HEK293T (cell line): Measurements from ENCODE around the gene SLC6A12.
A peak's percentile ranks its signal among the peaks of the same experiment; 100 is the strongest.

Experiments
- CTCF ChIA-PET: fragments of 350-600 bp; formaldehyde crosslinking; extraction: SDS; loops from one replicate; lab custom pipeline; 2021; ENCODE audit warnings: antibody characterized with exemption, inconsistent platforms; lab: Yijun Ruan, JAX
- POLR2A ChIA-PET: fragments of 350-600 bp; formaldehyde crosslinking; extraction: SDS; loops from one replicate; lab custom pipeline; 2020; ENCODE audit warnings: antibody characterized with exemption, inconsistent platforms; lab: Yijun Ruan, JAX
- DNase-seq: peaks from one replicate; pipeline ENCODE4 v3.0.0; 2012; ENCODE audit warnings: mixed read lengths; ENCODE audit errors: extremely low spot score
- ARNT ChIP-seq: fragments of 450-650 bp; IDR thresholded peaks from 2 replicates; pipeline ENCODE4 v1.6.1; 2017; ENCODE audit warnings: mild to moderate bottlenecking
- BHLHE40 ChIP-seq: fragments of 450-650 bp; IDR thresholded peaks from 2 replicates; pipeline ENCODE4 v1.6.1; 2016; ENCODE audit warnings: mild to moderate bottlenecking, moderate library complexity, borderline replicate concordance
- CTBP1 ChIP-seq: fragments of 450-650 bp; IDR thresholded peaks from 2 replicates; pipeline ENCODE4 v1.6.1; 2016; ENCODE audit warnings: borderline replicate concordance
- ELF4 ChIP-seq: fragments of 450-650 bp; IDR thresholded peaks from 2 replicates; pipeline ENCODE4 v1.6.1; 2017; ENCODE audit warnings: antibody characterized with exemption
- FOXA1 ChIP-seq: fragments of 450-650 bp; IDR thresholded peaks from 2 replicates; pipeline ENCODE4 v1.6.1; 2016; ENCODE audit warnings: mild to moderate bottlenecking
- FOXK2 ChIP-seq: fragments of 450-650 bp; IDR thresholded peaks from 2 replicates; pipeline ENCODE4 v1.6.1; 2016; ENCODE audit warnings: mild to moderate bottlenecking
- FOXM1 ChIP-seq: fragments of 450-650 bp; IDR thresholded peaks from 2 replicates; pipeline ENCODE4 v1.6.1; 2017; ENCODE audit warnings: mild to moderate bottlenecking, borderline replicate concordance
- HDGF ChIP-seq: fragments of 450-650 bp; IDR thresholded peaks from 2 replicates; pipeline ENCODE4 v1.6.1; 2017; ENCODE audit warnings: antibody characterized with exemption, borderline replicate concordance
- L3MBTL2 ChIP-seq: fragments of 450-650 bp; conservative IDR thresholded peaks from 2 replicates; pipeline ENCODE4 v1.6.1; 2016; ENCODE audit warnings: mild to moderate bottlenecking
- LEF1 ChIP-seq: fragments of 450-650 bp; IDR thresholded peaks from 2 replicates; pipeline ENCODE4 v1.6.1; 2017; ENCODE audit warnings: mild to moderate bottlenecking, borderline replicate concordance
- NFRKB ChIP-seq: fragments of 450-650 bp; IDR thresholded peaks from 2 replicates; pipeline ENCODE4 v1.6.1; 2016; ENCODE audit warnings: mild to moderate bottlenecking, moderate library complexity
- PKNOX1 ChIP-seq: fragments of 450-650 bp; IDR thresholded peaks from 2 replicates; pipeline ENCODE4 v1.6.1; 2016
- SP1 ChIP-seq: fragments of 450-650 bp; IDR thresholded peaks from 2 replicates; pipeline ENCODE4 v1.6.1; 2017
- SUZ12 ChIP-seq: fragments of 450-650 bp; IDR thresholded peaks from 2 replicates; pipeline ENCODE4 v1.6.1; 2016; ENCODE audit warnings: mild to moderate bottlenecking
- TARDBP ChIP-seq: fragments of 450-650 bp; IDR thresholded peaks from 2 replicates; pipeline ENCODE4 v1.6.1; 2016
- ZNF384 ChIP-seq: fragments of 450-650 bp; IDR thresholded peaks from 2 replicates; pipeline ENCODE4 v1.6.1; 2016

Gene SLC6A12

GRCh38 chr12:156945-157344 lies 57.0 kb downstream of the SLC6A12 start:
- DNase-seq = no peak
- ChIA-PET CTCF (no interaction called here), POLR2A (no interaction called here)
- TF ChIP-seq CTBP1 = no peak

- TF ChIP-seq LEF1 (no peak), SUZ12 (no peak), CTBP1 (no peak), ARNT (no peak)
- CTCF ChIA-PET = no interaction called here
- no peak for DNase-seq
- POLR2A ChIA-PET = no interaction called here
Measured at GRCh38 chr12:155646-156045, 58.3 kb downstream of the SLC6A12 start.

- ChIA-PET POLR2A (no interaction called here), CTCF (no interaction called here)
- DNase-seq = no peak
- no peak for TF ChIP-seq SUZ12
- TF ChIP-seq TARDBP = no peak
- TF ChIP-seq ARNT = no peak
- no peak for TF ChIP-seq ZNF384
- no peak for TF ChIP-seq BHLHE40
- TF ChIP-seq ELF4 = no peak
- no peak for TF ChIP-seq LEF1
- TF ChIP-seq NFRKB = no peak
- no peak for TF ChIP-seq FOXA1
- TF ChIP-seq L3MBTL2 = no peak
- no peak for TF ChIP-seq FOXM1
- TF ChIP-seq SP1 = no peak
- TF ChIP-seq CTBP1 = no peak
- TF ChIP-seq PKNOX1 = no peak
- no peak for TF ChIP-seq HDGF
- no peak for TF ChIP-seq FOXK2
Measured at GRCh38 chr12:155006-155405, 59.0 kb downstream of the SLC6A12 start.

GRCh38 chr12:154058-154457 lies 59.9 kb downstream of the SLC6A12 start:
- TF ChIP-seq ARNT = no peak
- no peak for TF ChIP-seq HDGF
- TF ChIP-seq ZNF384 = no peak
- no peak for TF ChIP-seq BHLHE40
- TF ChIP-seq L3MBTL2 = no peak
- no peak for TF ChIP-seq CTBP1
- no peak for TF ChIP-seq SP1
- TF ChIP-seq LEF1 = no peak
- no peak for TF ChIP-seq FOXM1
- POLR2A ChIA-PET = no interaction called here
- CTCF ChIA-PET = interaction anchor here (0.6 to 1.4 kb wide), 3 partner anchors 15 to 54 kb away, joined by 3 to 4 read pairs (median 4); no protein-coding TSS in a partner anchor
- DNase-seq = no peak

GRCh38 chr12:153080-153746 lies 60.7 kb downstream of the SLC6A12 start:
- DNase-seq = peak; percentile 85
- TF ChIP-seq FOXA1 (no peak), FOXK2 (no peak), ARNT (no peak), LEF1 (no peak), ZNF384 (no peak), NFRKB (no peak), SUZ12 (no peak), HDGF (no peak), BHLHE40 (no peak), PKNOX1 (no peak), SP1 (no peak)
- ChIA-PET POLR2A (no interaction called here), CTCF (interaction anchor here (0.7 to 1.5 kb wide), 6 partner anchors 11 to 54 kb away, joined by 3 to 4 read pairs (median 3); no protein-coding TSS in a partner anchor)

GRCh38 chr12:152440-152839 lies 61.5 kb downstream of the SLC6A12 start:
- ChIA-PET POLR2A (no interaction called here), CTCF (interaction anchor here (1.1 to 1.5 kb wide), 4 partner anchors 10 to 36 kb away, joined by 3 read pairs; no protein-coding TSS in a partner anchor)
- no peak for TF ChIP-seq NFRKB
- no peak for TF ChIP-seq HDGF
- no peak for TF ChIP-seq FOXA1
- no peak for TF ChIP-seq SUZ12
- TF ChIP-seq ARNT = no peak
- no peak for TF ChIP-seq FOXK2
- TF ChIP-seq SP1 = no peak
- TF ChIP-seq L3MBTL2 = no peak
- TF ChIP-seq LEF1 = no peak
- TF ChIP-seq ZNF384 = no peak
- TF ChIP-seq ELF4 = no peak
- no peak for TF ChIP-seq CTBP1
- no peak for TF ChIP-seq BHLHE40
- no peak for TF ChIP-seq PKNOX1
- no peak for DNase-seq
